ENCODE results near the gene CPLX1.
"Not testable (repeated sequence)": the region's sequence is repeated elsewhere in the genome, so short reads cannot be mapped to it uniquely, and the experiment has no call there.

Gene CPLX1

DNA sequence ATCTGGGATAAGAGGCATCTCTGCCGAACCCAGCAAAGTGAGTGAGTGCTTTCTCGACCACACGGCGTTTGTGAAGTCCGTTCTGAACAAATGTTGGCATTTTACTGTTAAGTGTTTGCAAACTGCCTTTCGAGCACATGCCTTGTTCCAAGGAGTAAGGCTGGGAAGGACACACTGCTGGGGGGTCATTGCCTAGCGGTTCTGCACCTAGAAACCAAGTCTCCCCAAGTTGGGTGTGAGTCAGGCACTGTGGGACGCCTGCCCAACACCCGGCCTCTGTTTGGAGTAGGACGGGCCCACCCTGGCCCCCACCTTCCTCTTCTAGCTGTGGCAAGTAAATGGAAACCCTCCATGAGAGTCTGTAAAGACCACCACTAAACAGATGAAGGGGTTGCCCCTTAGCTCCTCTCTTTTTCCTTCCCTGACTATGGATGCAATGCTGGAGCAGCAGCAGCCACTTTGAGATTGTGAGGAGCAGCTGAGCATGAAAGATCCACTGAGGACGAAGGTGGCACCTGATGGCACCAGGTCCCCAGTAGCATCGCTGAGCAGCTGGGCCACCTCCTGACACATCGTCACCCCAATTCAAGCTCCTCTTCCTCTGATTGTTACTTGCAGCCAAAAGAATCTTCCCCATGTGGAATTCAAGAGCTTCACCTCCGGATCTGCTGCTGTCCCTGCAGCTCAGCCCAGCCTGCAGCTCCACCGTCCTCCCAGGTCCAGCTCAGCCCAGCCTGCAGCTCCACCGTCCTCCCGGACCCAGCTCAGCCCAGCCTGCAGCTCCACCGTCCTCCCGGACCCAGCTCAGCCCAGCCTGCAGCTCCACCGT is 6.3 kb downstream of the CPLX1 start:
- DNase-seq (ENCODE audit: low read depth): no peak

DNA sequence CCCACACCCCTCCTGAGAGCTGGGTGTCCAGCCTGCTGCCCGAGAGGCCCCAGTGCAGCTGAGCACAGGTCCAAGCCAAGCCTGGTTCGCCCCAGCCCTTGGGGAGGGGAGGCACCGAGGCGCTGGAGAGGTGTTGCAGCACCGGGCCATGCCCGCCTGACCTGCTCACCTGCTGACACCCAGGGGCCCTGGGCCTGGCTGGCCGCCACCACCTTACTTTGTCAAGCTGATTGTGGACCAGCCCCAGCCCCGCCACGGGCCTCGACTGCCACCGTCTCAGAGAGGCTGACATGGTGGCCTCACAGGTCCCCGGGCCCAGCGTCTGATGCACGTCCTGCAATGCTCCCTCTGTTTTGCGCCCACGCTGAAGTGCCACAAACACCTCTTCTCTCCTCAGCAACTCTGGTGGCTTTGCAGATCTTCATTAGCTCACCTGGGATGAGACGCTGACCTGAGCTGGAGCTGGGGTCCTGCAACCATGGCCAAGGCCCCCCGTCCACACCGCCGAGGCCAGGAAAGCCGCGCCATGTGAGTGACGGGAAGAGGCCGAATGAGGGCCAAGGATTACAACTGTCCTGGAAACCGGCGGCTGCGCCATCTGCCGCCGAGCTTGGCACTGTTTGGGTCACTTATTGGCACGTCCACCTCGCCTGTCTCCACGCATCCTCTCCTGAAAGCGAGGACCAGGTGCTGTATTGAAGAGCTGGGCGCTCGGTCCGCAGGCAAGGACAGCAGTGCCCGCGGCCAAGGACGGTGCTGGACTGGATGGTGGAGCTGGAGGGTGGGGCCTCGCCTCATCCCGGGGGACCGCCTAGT is 7.6 kb downstream of the CPLX1 start:
- no peak for DNase-seq (ENCODE audit: low read depth)

DNA sequence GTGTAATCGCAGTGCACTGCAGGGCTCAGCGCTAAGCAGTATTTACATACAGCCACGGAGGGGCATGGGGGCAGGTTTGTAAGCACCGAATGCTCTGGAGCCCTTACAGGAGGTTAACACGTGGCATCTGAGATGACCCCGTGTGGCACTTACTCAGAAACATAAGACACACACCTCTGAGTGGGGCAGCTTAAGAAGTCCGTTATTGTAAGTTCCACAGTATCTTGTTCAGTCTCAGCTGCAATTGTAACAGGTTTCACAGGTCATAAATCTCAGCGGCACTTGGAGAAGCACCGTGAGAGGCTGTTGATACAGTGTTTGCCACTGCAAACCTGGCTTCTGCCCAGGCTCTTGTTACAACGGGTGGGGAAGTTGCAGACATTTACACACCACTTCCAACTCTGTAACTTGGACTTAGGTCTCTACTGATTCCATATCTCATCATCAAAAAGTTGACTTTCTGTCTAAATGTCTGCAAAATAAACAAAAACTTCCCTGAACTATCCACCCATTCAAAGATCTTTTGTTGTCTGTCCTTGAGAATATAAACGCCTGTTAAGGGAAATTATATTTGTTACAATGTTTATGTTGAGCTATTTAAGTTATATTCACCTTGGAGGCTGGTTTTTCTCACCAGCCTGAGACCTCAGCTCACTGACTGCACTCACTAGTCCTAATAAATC is 10.3 kb downstream of the CPLX1 start:
- no peak for DNase-seq (ENCODE audit: low read depth)

DNA sequence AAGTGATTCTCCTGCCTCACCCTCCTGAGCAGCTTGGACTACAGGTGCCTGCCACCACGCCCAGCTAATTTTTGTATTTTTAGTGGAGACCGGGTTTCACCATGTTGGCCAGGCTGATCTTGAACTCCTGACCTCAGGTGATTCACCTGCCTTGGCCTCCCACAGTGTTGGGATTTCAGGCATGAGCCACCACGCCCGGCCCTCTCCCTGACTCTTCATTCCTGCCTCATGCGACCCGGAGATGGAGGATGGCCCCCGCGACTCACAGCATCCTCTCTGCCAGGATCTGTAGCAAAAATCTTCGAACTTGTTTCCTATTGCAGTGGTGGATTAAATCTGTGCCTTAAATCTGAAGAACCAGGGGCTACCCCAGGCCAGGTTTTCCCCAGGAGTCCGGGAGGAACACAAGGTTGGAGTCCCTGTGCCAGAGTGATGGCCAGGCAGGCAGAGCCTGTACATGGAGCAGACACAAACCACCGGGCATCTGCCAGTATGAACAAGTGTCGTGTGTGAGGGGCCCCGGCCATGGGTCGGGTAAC is 11.5 kb downstream of the CPLX1 start:
- DNase-seq (ENCODE audit: low read depth): no peak

DNA sequence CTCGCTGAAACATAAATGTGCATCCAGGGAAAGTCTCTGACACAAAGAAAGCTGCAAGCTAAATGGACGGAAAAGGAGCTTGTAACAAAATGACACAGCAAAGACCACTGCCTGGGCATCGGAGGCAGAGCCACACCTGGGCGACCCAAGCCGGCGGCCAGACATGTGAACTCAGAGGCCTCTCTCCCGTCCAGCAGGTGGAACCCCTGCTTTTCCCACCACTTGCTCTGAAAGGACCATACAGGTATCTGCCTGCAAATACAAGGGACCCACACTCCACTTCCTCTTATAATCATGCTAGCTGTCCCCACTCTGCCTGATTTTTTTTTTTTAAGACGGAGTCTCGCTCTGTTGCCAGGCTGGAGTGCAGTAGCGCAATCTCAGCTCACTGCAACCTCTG is 12.0 kb downstream of the CPLX1 start:
- DNase-seq (ENCODE audit: low read depth): no peak

DNA sequence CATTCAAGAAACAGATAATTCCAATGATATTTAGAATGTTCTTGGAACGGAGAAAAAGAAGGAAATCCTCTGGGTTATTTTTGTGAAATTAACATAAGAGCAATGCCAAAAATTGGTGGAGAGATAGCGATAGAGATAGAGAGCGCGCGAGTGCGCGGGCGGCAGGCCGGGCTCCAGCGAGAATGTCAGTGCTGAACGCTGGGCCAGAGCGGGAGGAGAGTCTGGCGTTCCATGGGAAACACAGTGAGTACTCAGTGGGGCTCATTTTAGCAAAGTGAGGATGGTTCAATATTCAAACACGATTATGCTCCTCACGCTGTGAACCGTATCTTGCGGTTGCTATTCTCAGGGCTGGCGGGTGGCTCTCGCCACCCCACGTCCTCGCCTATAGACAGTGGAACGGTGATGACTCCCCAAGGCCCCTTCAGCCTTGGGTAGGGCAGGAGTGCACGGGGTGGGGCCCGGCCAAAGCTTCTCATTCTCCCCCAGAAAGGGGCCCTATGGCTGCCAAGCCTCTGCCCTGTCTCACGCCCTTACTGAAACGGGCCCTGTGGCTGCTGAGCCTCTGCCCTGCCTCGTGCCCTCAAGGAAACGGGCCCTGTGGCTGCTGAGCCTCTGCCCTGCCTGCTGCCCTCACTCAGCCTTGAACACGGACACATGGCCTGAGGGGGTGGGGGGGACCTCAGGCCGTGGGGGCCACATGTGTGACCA is 16.9 kb downstream of the CPLX1 start:
- DNase-seq (ENCODE audit: low read depth): no peak

DNA sequence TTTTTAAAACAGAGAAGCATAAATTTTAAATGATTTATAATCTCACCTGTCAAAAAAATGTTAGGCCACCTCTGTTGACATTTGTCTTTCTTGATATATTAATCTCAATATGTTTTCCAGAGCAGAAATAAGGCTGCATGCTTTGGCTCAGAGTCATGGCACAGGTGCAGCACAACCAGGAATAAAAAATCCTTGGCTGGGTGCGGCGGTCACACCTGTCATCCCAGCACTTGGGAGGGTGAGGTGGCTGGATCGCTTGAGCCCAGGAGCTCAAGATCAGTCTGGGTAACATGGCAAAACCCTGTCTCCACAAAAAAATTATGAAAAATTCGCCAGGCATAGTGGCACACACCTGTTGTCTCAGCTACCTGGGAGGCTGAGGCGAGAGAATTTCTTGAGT is 18.1 kb downstream of the CPLX1 start:
- DNase-seq (ENCODE audit: low read depth): no peak

DNA sequence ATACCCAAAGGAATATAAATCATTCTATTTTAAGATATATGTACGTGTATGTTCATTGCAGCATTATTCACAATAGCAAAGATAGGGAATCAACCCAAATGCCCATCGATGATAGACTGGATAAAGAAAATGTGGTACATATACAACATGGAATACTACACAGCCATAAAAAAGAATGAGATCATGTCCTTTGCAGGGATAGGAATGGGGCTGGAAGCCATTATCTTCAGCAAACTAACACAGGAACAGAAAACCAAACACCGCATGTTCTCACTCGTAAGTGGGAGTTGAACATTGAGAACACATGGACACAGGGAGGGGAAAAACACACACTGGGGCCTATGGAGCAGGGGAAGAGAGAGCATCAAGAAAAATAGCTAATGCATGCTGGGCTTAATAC is 18.9 kb downstream of the CPLX1 start:
- not testable (repeated sequence) for DNase-seq (ENCODE audit: low read depth)

DNA sequence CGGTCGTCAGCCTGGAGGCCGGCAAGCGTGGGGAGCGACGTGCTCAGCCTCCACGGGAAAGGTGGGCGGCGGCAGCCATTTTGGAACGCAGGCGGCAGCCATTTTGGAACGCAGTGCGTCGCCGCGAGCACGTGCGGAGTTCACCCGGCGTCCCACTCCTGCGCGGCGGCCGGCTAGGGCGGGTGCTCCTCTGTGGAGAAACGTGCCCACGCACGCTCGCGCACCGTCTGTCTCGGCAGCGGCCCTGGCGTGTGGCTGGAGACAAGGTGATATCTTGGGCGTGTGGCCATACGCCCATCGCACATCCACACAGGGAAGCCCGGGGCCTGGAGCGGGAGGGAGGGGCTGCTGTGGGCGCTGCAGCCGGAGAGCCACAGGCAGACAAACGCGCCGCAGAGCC is 21.1 kb downstream of the CPLX1 start:
- DNase-seq (ENCODE audit: low read depth): no peak

DNA sequence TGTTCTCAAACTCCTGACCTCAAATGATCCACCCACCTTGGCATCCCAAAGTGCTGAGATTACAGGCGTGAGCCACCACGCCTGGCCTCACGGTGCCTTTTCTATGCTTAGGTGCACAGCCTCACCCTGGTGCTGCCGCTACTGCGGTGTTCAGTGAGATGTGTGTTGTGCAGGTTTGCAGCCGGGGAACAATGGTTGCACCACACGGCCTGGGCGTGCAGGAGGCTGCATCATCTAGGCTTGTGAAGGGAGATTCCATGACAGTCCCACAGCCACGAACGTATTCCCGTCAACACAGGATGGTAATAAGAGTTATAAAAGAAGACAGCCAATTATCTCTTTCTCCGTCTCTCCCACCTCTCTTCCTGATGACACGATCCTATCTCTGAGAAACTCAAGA is 22.0 kb downstream of the CPLX1 start:
- DNase-seq (ENCODE audit: low read depth): no peak

DNA sequence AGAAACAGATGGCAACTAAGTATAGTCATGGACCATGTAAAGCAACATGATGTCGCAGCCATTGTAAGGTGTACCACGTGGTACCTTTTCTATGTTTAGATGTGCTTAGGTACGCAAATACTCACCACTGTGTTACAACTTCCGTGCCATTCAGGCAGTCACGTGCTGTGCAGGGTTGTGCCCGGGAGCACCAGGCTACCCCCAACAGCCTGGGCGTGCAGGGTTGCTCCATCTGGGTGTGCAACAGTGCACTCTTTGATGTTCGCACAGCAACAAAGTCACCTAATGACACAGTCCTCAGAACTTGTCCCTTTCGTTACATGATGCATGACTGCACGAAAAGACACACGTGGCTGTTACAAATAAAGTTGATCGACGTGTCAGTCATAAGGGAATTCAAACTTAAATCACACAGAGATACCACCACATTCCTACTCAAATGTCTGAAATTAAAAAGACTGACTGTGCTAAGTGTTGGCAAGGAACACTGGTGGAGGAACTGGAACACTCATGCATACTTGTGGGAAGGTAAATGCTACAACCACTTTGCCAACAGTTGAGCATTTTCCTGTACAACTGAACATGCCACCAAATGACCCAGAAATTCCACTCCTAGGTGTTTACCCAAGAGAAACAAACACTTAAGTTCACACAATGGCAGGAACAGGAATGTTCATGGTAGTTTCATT is 24.3 kb downstream of the CPLX1 start:
- no peak for DNase-seq (ENCODE audit: low read depth)

DNA sequence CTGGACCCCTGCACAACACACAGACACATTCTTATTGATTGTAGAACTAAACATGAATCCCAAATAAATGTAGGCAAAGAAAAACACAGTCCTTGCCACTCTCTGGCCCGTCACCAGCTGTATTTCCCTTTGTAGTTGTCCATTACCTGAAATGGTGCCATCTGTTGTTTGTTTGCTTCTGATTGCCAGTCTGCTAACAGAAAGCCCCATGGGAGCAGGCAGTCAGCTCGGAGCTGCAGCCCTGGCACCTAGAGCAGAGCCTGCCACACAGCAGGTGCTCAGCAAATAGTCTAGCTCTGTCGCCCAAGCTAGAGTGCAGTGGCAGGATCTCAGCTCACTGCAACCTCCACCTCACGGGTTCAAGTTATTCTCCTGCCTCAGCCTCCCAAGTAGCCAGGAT is 28.9 kb downstream of the CPLX1 start:
- DNase-seq (ENCODE audit: low read depth): no peak

DNA sequence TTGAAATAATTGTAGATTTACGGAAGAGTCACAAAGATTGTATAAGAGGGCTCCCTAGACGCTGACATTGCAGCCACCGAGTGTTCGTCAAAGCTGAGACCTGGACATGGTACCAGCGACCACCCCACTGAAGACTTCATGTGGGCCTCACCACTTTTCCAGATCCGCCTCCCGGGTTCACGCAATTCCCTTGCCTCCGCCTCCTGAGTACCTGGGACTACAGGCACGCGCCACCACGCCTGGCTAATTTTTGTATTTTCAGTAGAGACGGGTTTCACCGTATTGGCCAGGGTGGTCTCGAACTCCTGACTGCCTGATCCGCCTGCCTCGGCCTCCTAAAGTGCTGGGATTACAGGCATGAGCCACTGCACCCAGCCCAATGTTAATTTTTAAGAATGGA is 29.7 kb downstream of the CPLX1 start:
- no peak for DNase-seq (ENCODE audit: low read depth)

DNA sequence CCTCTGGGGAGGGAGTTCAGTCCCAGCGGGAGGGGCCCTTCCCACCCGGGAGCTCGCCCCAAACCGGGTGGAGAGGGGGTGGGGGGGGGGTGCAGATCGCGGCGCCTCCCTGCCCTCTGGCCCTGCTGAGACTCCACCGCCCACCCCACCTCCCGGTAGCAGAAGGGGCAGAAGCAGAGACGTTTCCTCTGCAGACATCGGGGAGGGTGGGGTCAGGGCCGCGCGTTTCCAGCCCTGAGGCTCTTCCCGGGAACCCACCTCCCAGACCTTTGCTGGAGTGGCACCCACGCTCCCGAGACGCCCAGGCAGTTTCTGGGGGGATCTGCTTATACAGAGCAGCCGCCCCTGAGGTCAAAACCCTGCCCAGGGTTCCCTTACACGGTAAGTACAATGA is 30.2 kb downstream of the CPLX1 start:
- DNase-seq (ENCODE audit: low read depth): no peak

DNA sequence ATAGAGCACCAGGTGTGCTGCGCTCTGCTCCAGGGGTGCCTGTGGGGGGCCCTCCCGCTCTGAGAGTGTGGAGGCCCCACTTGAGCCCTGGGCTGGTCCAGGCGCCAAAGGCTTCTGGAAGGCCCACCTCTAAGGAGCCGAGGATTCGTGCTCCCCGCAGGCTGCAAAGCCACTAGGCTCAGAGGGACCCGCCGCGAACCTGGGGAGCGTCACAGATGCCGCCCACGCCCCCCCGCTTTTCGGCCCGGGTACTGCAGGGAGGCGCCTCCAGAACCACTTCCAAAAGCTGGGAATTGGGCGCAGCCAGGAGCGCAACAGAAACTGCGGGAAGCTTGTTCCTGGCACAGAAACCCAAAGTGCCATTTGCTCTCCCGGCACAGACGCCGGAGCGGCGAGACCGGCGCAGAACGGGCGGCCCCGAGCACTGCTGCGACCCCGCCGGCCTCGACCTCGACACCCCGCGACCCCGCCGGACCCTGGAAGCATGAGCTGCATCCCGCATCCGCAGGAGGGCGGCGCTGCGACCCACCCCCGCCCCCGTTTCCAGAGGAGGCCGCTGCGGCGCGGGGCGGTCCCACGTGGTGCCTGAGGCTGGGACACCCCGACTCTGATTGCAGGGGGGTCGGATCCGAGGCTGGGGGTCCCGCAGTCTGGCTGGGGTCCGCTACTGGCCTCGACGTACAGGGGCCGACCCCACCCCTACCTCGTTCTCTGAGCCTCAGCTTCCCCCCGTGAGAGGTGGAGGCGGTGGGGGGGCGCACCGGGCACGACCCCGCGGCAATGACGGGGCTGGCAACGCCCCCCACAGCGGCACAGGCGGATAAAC is 30.8 kb downstream of the CPLX1 start:
- DNase-seq (ENCODE audit: low read depth): no peak

DNA sequence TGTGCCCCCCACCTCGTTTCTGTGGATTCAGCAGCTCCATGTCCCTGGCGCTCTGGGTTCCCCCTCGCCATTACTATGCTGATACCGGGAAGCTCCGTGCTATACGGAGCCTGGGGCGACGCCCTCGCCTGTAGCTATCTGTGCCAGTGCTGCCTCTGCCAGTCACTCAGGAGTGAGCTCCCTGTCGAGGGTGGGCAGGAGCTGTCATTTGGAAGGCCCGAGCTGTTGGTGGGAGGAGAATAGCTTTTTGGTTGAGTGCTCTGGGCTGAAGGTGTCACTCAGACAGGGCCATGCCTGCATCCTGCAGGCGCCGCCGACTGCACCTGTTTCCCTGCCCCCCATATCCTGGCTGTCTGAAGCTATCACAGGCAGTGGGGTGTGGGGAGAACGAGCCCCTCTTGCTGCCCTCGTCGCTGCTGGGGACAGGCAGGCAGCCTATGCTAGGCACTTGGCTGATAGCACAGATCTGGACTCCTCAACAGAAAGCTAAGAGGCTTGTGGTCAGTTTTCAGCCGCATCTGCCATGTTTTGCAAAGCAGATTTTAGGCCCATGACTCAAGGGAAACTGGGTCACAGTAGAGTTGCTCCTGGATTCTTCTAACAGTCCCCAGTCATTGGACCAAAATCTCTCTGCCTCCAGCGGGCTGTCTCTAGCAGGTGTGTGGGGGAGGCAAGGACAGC is 31.8 kb downstream of the CPLX1 start:
- DNase-seq (ENCODE audit: low read depth): no peak

DNA sequence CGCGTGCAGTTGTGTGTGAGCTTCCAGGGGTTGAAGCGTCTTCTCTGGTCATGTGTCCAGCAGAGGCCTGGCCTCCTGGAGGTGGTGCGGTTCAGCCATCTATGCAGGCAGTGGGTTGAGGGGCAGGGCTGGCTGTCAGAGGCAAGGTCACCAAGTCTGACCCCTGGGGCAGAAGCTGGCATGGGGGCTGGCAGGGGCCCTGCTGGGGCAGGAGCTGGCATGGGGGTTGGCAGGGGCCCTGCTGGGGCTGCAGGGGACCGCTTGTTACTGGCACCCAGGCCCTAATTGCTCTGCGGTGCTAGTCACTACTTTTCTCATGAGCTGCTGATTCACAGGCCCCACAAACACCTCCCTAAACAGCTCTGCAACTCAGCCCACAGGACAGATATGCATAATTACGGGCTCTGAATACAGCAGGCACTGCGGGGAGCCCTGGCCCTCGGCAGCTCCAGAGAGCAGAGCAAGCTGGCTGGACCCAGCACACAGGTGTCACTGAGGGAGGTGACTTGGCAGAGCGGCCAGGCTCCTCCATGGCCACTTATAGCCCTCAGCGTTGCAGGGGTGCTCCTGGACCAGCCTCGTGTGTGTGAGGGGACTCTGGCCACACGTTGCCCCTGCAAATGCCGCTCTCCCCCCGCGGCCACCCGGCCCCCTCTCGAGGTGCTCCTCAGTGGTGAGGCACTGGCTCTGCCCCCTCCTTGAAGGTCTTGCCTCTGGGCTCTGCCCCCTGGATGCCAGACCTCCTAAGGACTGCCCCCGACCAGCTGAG is 32.7 kb downstream of the CPLX1 start:
- DNase-seq (ENCODE audit: low read depth): no peak

DNA sequence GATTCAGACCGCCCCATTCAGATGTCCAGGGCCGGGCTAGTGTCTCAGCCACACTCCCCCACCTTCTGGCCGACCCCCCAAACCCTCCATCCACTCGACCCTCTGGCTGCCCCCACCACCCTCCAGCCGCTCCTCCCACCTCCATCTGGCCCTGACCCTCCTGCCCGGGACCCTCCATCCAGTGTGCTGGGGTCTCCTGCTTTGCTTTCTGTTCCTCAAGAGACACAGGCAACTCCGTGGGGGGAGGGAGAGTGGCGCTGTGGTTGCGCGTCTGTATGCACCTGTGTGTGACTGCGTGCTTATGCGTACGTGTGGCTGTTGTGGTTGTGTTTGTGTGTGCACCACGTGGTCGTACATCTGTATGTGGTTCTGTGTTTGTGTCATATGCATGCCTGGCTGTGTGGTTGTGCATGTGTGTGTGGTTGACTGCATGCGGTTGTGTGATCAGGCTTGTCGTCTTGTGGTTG is 33.3 kb downstream of the CPLX1 start:
- DNase-seq (ENCODE audit: low read depth): no peak

All from activated T-helper 1 cell treated with Interleukin-2 at 50 U/mL for 16 hours (primary cell).